Common myeloid progenitor, CD34-positive (primary cell): ENCODE data around the gene TBX4.

Experiments
- CTCF ChIA-PET: fragments of 350-600 bp; sonication (Branson Sonifier 250); formaldehyde crosslinking; loops from one replicate; lab custom pipeline; 2021; ENCODE audit warnings: antibody characterized with exemption; lab: Charles Lee
- POLR2A ChIA-PET: fragments of 350-600 bp; sonication (Branson Sonifier 250); formaldehyde crosslinking; loops from one replicate; lab custom pipeline; 2021; ENCODE audit warnings: antibody characterized with exemption; lab: Charles Lee
- DNase-seq, 3 donors: peaks; one replicate each; pipeline versions ENCODE4 v3.0.0 to v3.0.0-alpha.2; 2013
- H3K27ac ChIP-seq, 2 experiments: 1 replicate in 1 of 2; 2 replicates in 1 of 2; pipeline ENCODE4 v1.7.0; 2013; ENCODE audit warnings: inconsistent platforms in 2 of 2, low read length in 2 of 2, mild to moderate bottlenecking in 2 of 2, low read depth in 1 of 2, moderate library complexity in 1 of 2; ENCODE audit not compliant: severe bottlenecking in 2 of 2, insufficient read depth in 1 of 2, poor library complexity in 1 of 2
- H3K27me3 ChIP-seq, 5 experiments: replicated peaks in 2 of 5; 1 replicate in 3 of 5; 2 replicates in 2 of 5; pipeline versions ENCODE4 v1.6.1 to v1.7.0; 2013; ENCODE audit warnings: low read length in 4 of 5, mild to moderate bottlenecking in 2 of 5, moderate library complexity in 2 of 5, inconsistent platforms in 1 of 5; ENCODE audit not compliant: insufficient read depth in 5 of 5, control insufficient read depth in 4 of 5
- H3K36me3 ChIP-seq, 4 experiments: 1 replicate in 2 of 4; 2 replicates in 2 of 4; pipeline versions ENCODE4 v1.6.1 to v1.7.0; 2013; ENCODE audit warnings: low read length in 3 of 4, control low read depth in 1 of 4, mild to moderate bottlenecking in 1 of 4; ENCODE audit not compliant: control insufficient read depth in 4 of 4, insufficient read depth in 4 of 4
- H3K4me1 ChIP-seq, 4 experiments: 1 replicate in 3 of 4; 2 replicates in 1 of 4; pipeline versions ENCODE4 v1.6.1 to v1.7.1; 2013; ENCODE audit warnings: low read length in 3 of 4, mild to moderate bottlenecking in 3 of 4, control low read depth in 1 of 4, inconsistent platforms in 1 of 4, moderate library complexity in 1 of 4; ENCODE audit not compliant: control insufficient read depth in 4 of 4, insufficient read depth in 4 of 4; ENCODE audit errors: control extremely low read depth in 1 of 4
- H3K4me3 ChIP-seq, 7 experiments: 1 replicate in 4 of 7; 2 replicates in 3 of 7; pipeline versions ENCODE4 v1.5.1 to v1.7.0; 2013; ENCODE audit warnings: mild to moderate bottlenecking in 7 of 7, low read length in 6 of 7, moderate library complexity in 6 of 7, inconsistent platforms in 2 of 7, low read depth in 2 of 7, control low read depth in 1 of 7; ENCODE audit not compliant: insufficient read depth in 4 of 7, control insufficient read depth in 1 of 7; ENCODE audit errors: extremely low read depth in 1 of 7
- H3K9me3 ChIP-seq, 5 experiments: 1 replicate in 4 of 5; 2 replicates in 1 of 5; pipeline versions ENCODE4 v1.6.1 to v1.7.1; 2013; ENCODE audit warnings: low read length in 4 of 5, mild to moderate bottlenecking in 2 of 5, inconsistent platforms in 1 of 5, low read depth in 1 of 5, moderate library complexity in 1 of 5; ENCODE audit not compliant: control insufficient read depth in 4 of 5, insufficient read depth in 2 of 5; ENCODE audit errors: control extremely low read depth in 1 of 5
- WGBS: methylation state at CpG from one replicate; pipeline ENCODE4 v1.1.5; 2013; ENCODE audit not compliant: insufficient coverage; 5-methylcytosine and 5-hydroxymethylcytosine counted together

The TBX4 gene

GRCh38 chr17:61461967-61462718 is 9.9 kb downstream of the TBX4 start:
- DNase-seq, result peak in 2 of 3 donors; percentile 56 to 65
- H3K27ac ChIP-seq, result no peak overlapping the region
- peaks cover 13 to 98% (median 55%) of the 10 kb centered on the region in 5 experiments for H3K27me3 ChIP-seq
- H3K36me3 ChIP-seq, result no peaks in the 10 kb centered on the region
- H3K4me3 ChIP-seq, result peak overlapping the region in 4 of 7 experiments; percentile 13 to 44 (median 26)
- peaks cover 2 to 23% (median 11%) of the 10 kb centered on the region in 4 experiments for H3K4me1 ChIP-seq
- peaks cover 0 to 4% (median 0%) of the 10 kb centered on the region in 5 experiments for H3K9me3 ChIP-seq
- CTCF ChIA-PET, result interaction anchor here (1.1 to 1.6 kb wide), 2 partner anchors 9 to 17 kb away, joined by 3 read pairs; no protein-coding TSS in a partner anchor
- 0% methylated on average over 42 of the region's 55 CpGs for WGBS
- POLR2A ChIA-PET, result interaction anchor here (0.8 kb wide), 1 partner anchor 1983 kb away, joined by 3 read pairs; no protein-coding TSS in a partner anchor

- no peak overlapping the region for H3K4me3 ChIP-seq
- DNase-seq, result no peak
- POLR2A ChIA-PET, result no interaction called here
- H3K27me3 ChIP-seq, result peaks cover 13 to 96% (median 50%) of the 10 kb centered on the region in 5 experiments
- peaks cover 0 to 4% (median 0%) of the 10 kb centered on the region in 5 experiments for H3K9me3 ChIP-seq
- no peak overlapping the region for H3K27ac ChIP-seq
- H3K4me1 ChIP-seq, result peaks cover 2 to 16% (median 7%) of the 10 kb centered on the region in 4 experiments
- WGBS, result 58% methylated on average over 4 of the region's 10 CpGs
- H3K36me3 ChIP-seq, result no peaks in the 10 kb centered on the region
- CTCF ChIA-PET, result interaction anchor here (1.6 kb wide), 2 partner anchors 13 to 18 kb away, joined by 3 to 4 read pairs; no protein-coding TSS in a partner anchor
Observed at GRCh38 chr17:61462719-61463315, 10.6 kb downstream of the TBX4 start.

- Histone ChIP-seq H3K9me3 (peaks cover 0 to 2% (median 0%) of the 10 kb centered on the region in 5 experiments), H3K27ac (no peak overlapping the region), H3K4me1 (peaks cover 2 to 15% (median 7%) of the 10 kb centered on the region in 4 experiments), H3K4me3 (no peak overlapping the region), H3K27me3 (peaks cover 13 to 93% (median 43%) of the 10 kb centered on the region in 5 experiments), H3K36me3 (no peaks in the 10 kb centered on the region)
- ChIA-PET CTCF (interaction anchor here (1.6 to 1.7 kb wide), 2 partner anchors 13 to 111 kb away, joined by 4 read pairs; no protein-coding TSS in a partner anchor), POLR2A (interaction anchor here (0.8 kb wide), 1 partner anchor 1566 kb away, joined by 3 read pairs; no protein-coding TSS in a partner anchor)
- DNase-seq, result no peak
- WGBS, result 98% methylated on average over 7 of the region's 12 CpGs
Observed at GRCh38 chr17:61463316-61464129, 11.3 kb downstream of the TBX4 start.

- peaks cover 2 to 15% (median 7%) of the 10 kb centered on the region in 4 experiments for H3K4me1 ChIP-seq
- H3K4me3 ChIP-seq, result no peak overlapping the region
- no peak overlapping the region for H3K27ac ChIP-seq
- CTCF ChIA-PET, result interaction anchor here (1.6 to 1.7 kb wide), 2 partner anchors 12 to 110 kb away, joined by 4 read pairs; no protein-coding TSS in a partner anchor
- peaks cover 11 to 92% (median 38%) of the 10 kb centered on the region in 5 experiments for H3K27me3 ChIP-seq
- no peak for DNase-seq
- WGBS, result 90% methylated on average over 19 of the region's 21 CpGs
- H3K36me3 ChIP-seq, result no peaks in the 10 kb centered on the region
- POLR2A ChIA-PET, result interaction anchor here (0.8 kb wide), 1 partner anchor 1566 kb away, joined by 3 read pairs; no protein-coding TSS in a partner anchor
- peaks cover 0 to 2% (median 0%) of the 10 kb centered on the region in 5 experiments for H3K9me3 ChIP-seq
Observed at GRCh38 chr17:61464130-61464842, 12.1 kb downstream of the TBX4 start.

- ChIA-PET CTCF (interaction anchor here (1.7 kb wide), 1 partner anchor 110 kb away, joined by 4 read pairs; no protein-coding TSS in a partner anchor), POLR2A (no interaction called here)
- Histone ChIP-seq H3K4me1 (peaks cover 2 to 15% (median 7%) of the 10 kb centered on the region in 4 experiments), H3K9me3 (peaks cover 0 to 2% (median 0%) of the 10 kb centered on the region in 5 experiments), H3K4me3 (no peak overlapping the region), H3K36me3 (no peaks in the 10 kb centered on the region), H3K27ac (no peak overlapping the region), H3K27me3 (peaks cover 8 to 88% (median 35%) of the 10 kb centered on the region in 5 experiments)
- WGBS, result 70% methylated on average over 1 of the region's 3 CpGs
- DNase-seq, result peak in 2 of 3 donors; percentile 52 to 63
Observed at GRCh38 chr17:61464843-61465180, 12.6 kb downstream of the TBX4 start.
